Esophagus squamous epithelium (tissue), 5 donors: ENCODE data around the gene RALGPS1. TPM values are rescaled to one million over a fixed set of nuclear protein-coding genes. Genes with fewer than 3 reads are reported as not detected.

Experiments
- DNase-seq: peaks from one replicate; lab custom pipeline; 2025; lab: John Stamatoyannopoulos, UW
- H3K27ac ChIP-seq, 4 donors: fragments of 200-600 bp; sonication (generic); one replicate each; pipeline ENCODE4 v1.5.1; 2016 to 2019; ENCODE audit warnings: mild to moderate bottlenecking in 1 of 4
- H3K27me3 ChIP-seq, 4 donors: fragments of 200-600 bp; sonication (generic); 1 replicate in 3 of 4; 2 replicates in 1 of 4; pipeline versions ENCODE4 v1.5.1 to v1.6.0; 2017 to 2021; ENCODE audit warnings: antibody characterized with exemption in 1 of 4
- H3K36me3 ChIP-seq, 3 donors: fragments of 200-600 bp; sonication (generic); one replicate each; pipeline ENCODE4 v1.5.1; 2016 to 2019
- H3K4me1 ChIP-seq, 3 donors: fragments of 200-600 bp; sonication (generic); one replicate each; pipeline ENCODE4 v1.5.1; 2017 to 2019
- H3K4me3 ChIP-seq, 4 donors: fragments of 200-600 bp; sonication (generic); 1 replicate in 3 of 4; 2 replicates in 1 of 4; pipeline ENCODE4 v1.5.1; 2016 to 2019; ENCODE audit warnings: mild to moderate bottlenecking in 2 of 4, moderate library complexity in 1 of 4
- H3K9me3 ChIP-seq, 3 donors: fragments of 200-600 bp; sonication (generic); one replicate each; pipeline ENCODE4 v1.5.1; 2016 to 2019
- POLR2A ChIP-seq, 4 donors: fragments of 450-650 bp; IDR thresholded peaks; one replicate each; pipeline ENCODE4 v1.6.1; 2017; ENCODE audit warnings: antibody characterized with exemption in 4 of 4, mild to moderate bottlenecking in 4 of 4, moderate library complexity in 3 of 4
- WGBS, 2 donors: methylation state at CpG; one replicate each; pipeline ENCODE4 v1.1.5; 2018; 5-methylcytosine and 5-hydroxymethylcytosine counted together
- intact Hi-C: fragments of 100-400 bp; cut with DNase I; formaldehyde crosslinking; loops from one replicate; pipeline ENCODE4 v1.15.0; 2022
- total RNA-seq, 4 donors: library from RNA; depleted of rRNA; stranded (reverse); fragments of >200 nt; gene quantifications; one replicate each; pipeline ENCODE4 v1.1.0, GENCODE V29; 2016
- TF ChIP-seq, protein P1 (sequence below), 6 experiments: fragments of 450-650 bp in 4 of 6; fragments of 200-600 bp in 2 of 6; sonication (generic) in 2 of 6; IDR thresholded peaks; one replicate each; pipeline ENCODE4 v1.5.1; 2016 to 2019; ENCODE audit warnings: antibody characterized with exemption in 6 of 6, mild to moderate bottlenecking in 4 of 6, moderate library complexity in 4 of 6
- donor health status: DM: yes; HTN: yes; CAD: no.

RALGPS1 gene
- total RNA-seq, 4 donors from 2014 or later, result 3.0 to 16.4 (median 10.6) TPM

DNA sequence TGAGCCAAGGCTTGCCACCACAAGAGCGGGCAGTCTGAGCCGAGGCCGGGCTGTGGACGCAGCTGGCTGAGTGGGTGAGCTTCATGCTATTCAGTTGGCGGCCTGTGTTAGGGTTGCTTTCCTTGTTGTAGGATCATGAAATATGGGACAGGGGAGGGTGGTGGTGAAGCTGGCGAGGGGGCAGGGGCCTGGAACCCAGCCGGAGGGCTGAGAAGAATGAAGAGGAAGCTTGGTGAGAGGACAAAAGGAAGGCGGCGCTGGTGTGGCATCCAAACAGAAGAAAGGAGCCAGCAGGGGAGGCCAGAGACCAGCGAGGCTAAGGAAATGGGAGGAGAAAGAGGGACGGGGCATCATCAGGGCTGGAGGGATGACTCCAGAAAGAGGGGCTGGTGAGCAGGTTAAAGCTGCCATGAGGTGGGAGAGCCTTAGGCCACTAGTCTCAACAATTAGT, 18.3 kb downstream of the RALGPS1 start:
- Histone ChIP-seq H3K27me3 (no peaks in the 10 kb centered on the region), H3K36me3 (no peaks in the 10 kb centered on the region), H3K4me3 (no peak overlapping the region), H3K27ac (no peak overlapping the region), H3K4me1 (no peaks in the 10 kb centered on the region), H3K9me3 (no peaks in the 10 kb centered on the region)
- 90 to 91% methylated on average over 11 of the region's 11 CpGs for WGBS, 2 donors
- intact Hi-C loops, result no loop called here
- no peak for TF ChIP-seq POLR2A (IDR thresholded peaks at IDR 0.05)
- TF ChIP-seq, protein P1, sequence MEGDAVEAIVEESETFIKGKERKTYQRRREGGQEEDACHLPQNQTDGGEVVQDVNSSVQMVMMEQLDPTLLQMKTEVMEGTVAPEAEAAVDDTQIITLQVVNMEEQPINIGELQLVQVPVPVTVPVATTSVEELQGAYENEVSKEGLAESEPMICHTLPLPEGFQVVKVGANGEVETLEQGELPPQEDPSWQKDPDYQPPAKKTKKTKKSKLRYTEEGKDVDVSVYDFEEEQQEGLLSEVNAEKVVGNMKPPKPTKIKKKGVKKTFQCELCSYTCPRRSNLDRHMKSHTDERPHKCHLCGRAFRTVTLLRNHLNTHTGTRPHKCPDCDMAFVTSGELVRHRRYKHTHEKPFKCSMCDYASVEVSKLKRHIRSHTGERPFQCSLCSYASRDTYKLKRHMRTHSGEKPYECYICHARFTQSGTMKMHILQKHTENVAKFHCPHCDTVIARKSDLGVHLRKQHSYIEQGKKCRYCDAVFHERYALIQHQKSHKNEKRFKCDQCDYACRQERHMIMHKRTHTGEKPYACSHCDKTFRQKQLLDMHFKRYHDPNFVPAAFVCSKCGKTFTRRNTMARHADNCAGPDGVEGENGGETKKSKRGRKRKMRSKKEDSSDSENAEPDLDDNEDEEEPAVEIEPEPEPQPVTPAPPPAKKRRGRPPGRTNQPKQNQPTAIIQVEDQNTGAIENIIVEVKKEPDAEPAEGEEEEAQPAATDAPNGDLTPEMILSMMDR (IDR thresholded peaks at IDR 0.05), result no peak
- no peak for DNase-seq

DNA sequence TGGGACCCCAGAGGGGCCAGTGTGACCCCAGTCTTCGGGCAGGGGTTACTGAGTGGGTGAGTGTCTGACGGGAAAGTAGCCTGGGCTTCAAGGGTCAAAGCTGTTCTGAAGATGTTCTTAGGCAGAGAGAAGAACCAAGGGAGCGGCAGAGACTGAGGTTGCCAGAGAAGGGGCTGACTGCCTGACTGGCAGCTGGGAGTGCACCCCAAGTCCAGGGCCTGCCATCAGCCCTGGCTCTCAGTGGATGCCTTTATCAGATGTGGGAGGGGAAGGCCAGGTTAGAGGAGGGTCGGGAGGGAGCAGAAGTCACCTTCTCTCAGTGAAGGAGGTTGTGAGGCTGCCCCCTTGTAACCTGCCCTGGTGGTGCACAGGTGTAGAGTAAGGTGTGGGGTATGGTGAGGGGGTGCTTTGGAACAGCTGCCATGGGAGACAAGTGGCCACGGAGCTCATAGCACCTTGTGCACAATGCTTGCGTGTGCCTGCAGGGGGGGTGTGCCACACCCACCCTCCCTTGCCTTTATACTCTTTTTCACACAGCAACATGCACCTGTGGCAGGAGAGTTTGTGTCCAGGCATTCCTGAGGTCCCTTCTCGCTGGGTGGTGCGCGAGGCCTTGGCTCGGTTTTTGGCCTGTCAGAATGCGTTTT, 18.9 kb downstream of the RALGPS1 start:
- no peak overlapping the region for H3K27ac ChIP-seq
- no peak for TF ChIP-seq POLR2A (IDR thresholded peaks at IDR 0.05)
- TF ChIP-seq, protein P1 (IDR thresholded peaks at IDR 0.05), result no peak
- no peaks in the 10 kb centered on the region for H3K36me3 ChIP-seq
- no peak for DNase-seq
- no peaks in the 10 kb centered on the region for H3K27me3 ChIP-seq
- intact Hi-C loops, result no loop called here
- H3K9me3 ChIP-seq, result no peaks in the 10 kb centered on the region
- H3K4me3 ChIP-seq, result no peak overlapping the region
- 78 to 90% methylated on average over 11 of the region's 11 CpGs for WGBS, 2 donors
- no peaks in the 10 kb centered on the region for H3K4me1 ChIP-seq

DNA sequence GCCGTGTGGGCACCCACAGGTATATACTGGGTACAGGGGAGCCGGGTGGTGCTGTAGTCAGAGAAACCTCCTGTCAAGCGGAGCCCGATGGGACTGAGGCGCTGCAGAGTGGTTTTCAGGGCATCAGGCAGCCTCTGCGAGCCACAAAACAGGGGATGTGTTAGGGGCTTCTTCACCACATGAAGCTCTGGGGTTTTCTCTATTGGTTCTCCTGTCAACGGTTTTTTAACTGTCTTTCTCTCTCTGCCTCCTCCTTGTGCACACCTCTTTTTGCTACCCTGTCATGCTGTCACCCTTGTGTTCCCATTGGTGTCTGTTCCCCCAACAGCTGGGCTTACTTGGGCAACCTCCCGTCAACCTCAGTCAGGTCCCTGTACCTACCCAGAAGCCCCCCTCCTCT, 19.9 kb downstream of the RALGPS1 start:
- WGBS, 2 donors, result 83 to 84% methylated on average over 8 of the region's 8 CpGs
- Histone ChIP-seq H3K27me3 (no peaks in the 10 kb centered on the region), H3K4me3 (no peak overlapping the region), H3K9me3 (no peaks in the 10 kb centered on the region), H3K4me1 (no peaks in the 10 kb centered on the region), H3K36me3 (no peaks in the 10 kb centered on the region), H3K27ac (no peak overlapping the region)
- no peak for DNase-seq
- TF ChIP-seq POLR2A (IDR thresholded peaks at IDR 0.05), result no peak
- TF ChIP-seq, protein P1 (IDR thresholded peaks at IDR 0.05), result no peak
- intact Hi-C loops, result no loop called here

DNA sequence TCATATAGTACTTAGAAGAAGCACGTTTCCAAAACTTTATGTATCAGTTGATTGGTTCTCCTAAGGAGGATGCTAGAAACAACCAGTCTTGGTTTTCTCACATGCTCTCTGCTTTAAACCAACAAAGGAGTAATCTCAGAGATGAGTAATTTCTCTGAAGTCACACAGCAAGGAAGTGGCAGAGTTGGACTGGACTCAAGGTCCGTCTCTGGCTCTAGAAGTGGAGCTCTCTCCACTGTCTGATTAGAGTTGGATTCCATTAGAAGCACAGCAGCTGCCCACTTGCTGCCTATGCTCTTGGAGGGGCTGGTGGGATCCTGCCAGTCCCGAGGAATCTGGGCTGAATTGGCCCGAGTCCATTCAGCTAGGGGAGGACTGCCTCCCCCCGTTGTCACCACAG, 21.0 kb downstream of the RALGPS1 start:
- Histone ChIP-seq H3K27me3 (no peaks in the 10 kb centered on the region), H3K4me3 (no peak overlapping the region), H3K4me1 (no peaks in the 10 kb centered on the region), H3K27ac (no peak overlapping the region), H3K36me3 (no peaks in the 10 kb centered on the region), H3K9me3 (no peaks in the 10 kb centered on the region)
- DNase-seq, result no peak
- intact Hi-C loops, result loop anchor here (5.0 kb wide), 1 partner anchor 267 kb away; no protein-coding TSS in a partner anchor
- no peak for TF ChIP-seq POLR2A (IDR thresholded peaks at IDR 0.05)
- TF ChIP-seq, protein P1 (IDR thresholded peaks at IDR 0.05), result no peak
- WGBS, 2 donors, result 64 to 70% methylated on average over 2 of the region's 5 CpGs

DNA sequence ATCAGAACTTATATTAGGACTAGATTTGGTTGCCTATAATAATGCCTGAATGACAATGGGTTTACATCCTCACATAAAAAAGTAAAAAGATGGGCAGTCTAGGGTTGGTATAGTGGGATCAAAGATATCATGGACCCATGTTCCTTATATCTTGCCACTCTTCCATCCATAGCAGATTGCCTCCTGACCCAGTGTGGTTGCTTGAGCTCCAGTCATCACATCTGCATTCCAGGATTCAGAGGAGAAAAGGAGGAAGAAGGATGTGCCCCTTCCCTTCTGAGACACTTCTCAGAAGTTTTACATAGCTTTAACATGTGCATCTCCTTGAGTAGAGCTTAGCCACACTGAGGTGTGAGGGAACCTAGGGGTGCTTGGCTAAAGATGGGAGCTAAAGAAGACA, 22.9 kb downstream of the RALGPS1 start:
- DNase-seq, result no peak
- intact Hi-C loops, result loop anchor here (5.0 kb wide), 1 partner anchor 265 kb away; no protein-coding TSS in a partner anchor
- Histone ChIP-seq H3K4me1 (no peaks in the 10 kb centered on the region), H3K9me3 (no peaks in the 10 kb centered on the region), H3K36me3 (no peaks in the 10 kb centered on the region), H3K27ac (no peak overlapping the region), H3K27me3 (no peaks in the 10 kb centered on the region), H3K4me3 (no peak overlapping the region)
- TF ChIP-seq POLR2A (IDR thresholded peaks at IDR 0.05), result no peak
- TF ChIP-seq, protein P1 (IDR thresholded peaks at IDR 0.05), result no peak
